Gastrocnemius medialis (tissue), 4 donors: ENCODE results near the gene SLC6A1. TPM values are rescaled to one million over a fixed set of nuclear protein-coding genes. Genes with fewer than 3 reads are reported as not detected.

Source experiments
- ATAC-seq, 2 donors: fragments of 150-250 bp; one replicate each; pipeline ENCODE4 v1.9.1; 2016
- DNase-seq, 2 donors: peaks; one replicate each; pipeline ENCODE4 v3.0.0-alpha.2; 2019
- H3K27ac ChIP-seq, 4 donors: fragments of 200-600 bp; sonication (generic); 1 replicate in 1 of 4; 2 replicates in 3 of 4; pipeline ENCODE4 v1.5.1; 2016 to 2018; ENCODE audit warnings: mild to moderate bottlenecking in 2 of 4, moderate library complexity in 1 of 4
- H3K27me3 ChIP-seq, 3 donors: fragments of 200-600 bp; sonication (generic) in 2 of 3; 1 replicate in 1 of 3; 2 replicates in 2 of 3; pipeline versions ENCODE4 v1.5.1 to v1.6.0; 2016 to 2019; ENCODE audit warnings: mild to moderate bottlenecking in 1 of 3, moderate library complexity in 1 of 3
- H3K36me3 ChIP-seq, 2 donors: fragments of 200-600 bp; sonication (generic) in 1 of 2; one replicate each; pipeline ENCODE4 v1.5.1; 2017 to 2018
- H3K4me1 ChIP-seq, 2 donors: fragments of 200-600 bp; sonication (generic) in 1 of 2; one replicate each; pipeline ENCODE4 v1.5.1; 2016 to 2017; ENCODE audit warnings: mild to moderate bottlenecking in 2 of 2
- H3K4me3 ChIP-seq, 4 donors: fragments of 200-600 bp; sonication (generic) in 3 of 4; 1 replicate in 1 of 4; 2 replicates in 3 of 4; pipeline ENCODE4 v1.5.1; 2016 to 2019; ENCODE audit warnings: mild to moderate bottlenecking in 2 of 4
- H3K9me3 ChIP-seq, 3 donors: fragments of 200-600 bp; sonication (generic) in 2 of 3; 1 replicate in 1 of 3; 2 replicates in 2 of 3; pipeline ENCODE4 v1.5.1; 2016 to 2019
- CTCF ChIP-seq, 5 experiments: fragments of 450-650 bp in 3 of 5; fragments of 200-600 bp in 2 of 5; sonication (generic) in 2 of 5; IDR thresholded peaks in 4 of 5; conservative IDR thresholded peaks in 1 of 5; 1 replicate in 4 of 5; 2 replicates in 1 of 5; pipeline ENCODE4 v1.5.1; 2016 to 2019; ENCODE audit warnings: antibody characterized with exemption in 5 of 5, mild to moderate bottlenecking in 3 of 5, moderate library complexity in 3 of 5
- POLR2A ChIP-seq, 2 donors: fragments of 450-650 bp; IDR thresholded peaks; one replicate each; pipeline ENCODE4 v1.6.1; 2017; ENCODE audit warnings: antibody characterized with exemption in 2 of 2, mild to moderate bottlenecking in 2 of 2, moderate library complexity in 2 of 2
- in situ Hi-C, 4 donors: fragments of 200-750 bp; cut with MboI; loops; one replicate each; pipeline versions ENCODE4 v1.15.0 to v1.8.0; 2017; ENCODE audit warnings: low sequenced_read_pairs in 4 of 4
- intact Hi-C: fragments of 100-400 bp; cut with DNase I; formaldehyde crosslinking; loops from one replicate; pipeline ENCODE4 v1.15.1; 2023; ENCODE audit warnings: low total_unique reads
- total RNA-seq, 4 donors: library from RNA; depleted of rRNA; stranded (reverse); fragments of >200 nt; gene quantifications; one replicate each; pipeline versions ENCODE4 v1.1.0 to v1.2.3, GENCODE V29; 2016

Gene SLC6A1
- total RNA-seq, 4 donors from 2014 or later, result 0.23 to 0.36 (median 0.31) TPM

- in situ Hi-C loops, result loop anchor here in 2 of 4 donors (10.0 to 25.0 kb wide), 2 partner anchors 98 to 705 kb away; no protein-coding TSS in a partner anchor
- no peak for TF ChIP-seq CTCF (IDR thresholded peaks at IDR 0.05 in 4 of 5, conservative IDR thresholded peaks at IDR 0.05 in 1 of 5)
- H3K4me3 ChIP-seq, result no peak overlapping the region
- peak; percentile 56 to 66 for DNase-seq
- H3K36me3 ChIP-seq, result no peaks in the 10 kb centered on the region
- peak; percentile 50 to 54 for ATAC-seq
- peak overlapping the region; percentile 61 to 73 (median 69) for H3K27ac ChIP-seq
- intact Hi-C loops, result no loop called here
- no peaks in the 10 kb centered on the region for H3K27me3 ChIP-seq
- no peaks in the 10 kb centered on the region for H3K9me3 ChIP-seq
- H3K4me1 ChIP-seq, result peaks cover 35 to 41% of the 10 kb centered on the region in 2 donors
Measured at GRCh38 chr3:10956986-10957385, 35.6 kb upstream of the SLC6A1 start.

- intact Hi-C loops, result no loop called here
- in situ Hi-C loops, result loop anchor here in 2 of 4 donors (10.0 to 25.0 kb wide), 2 partner anchors 97 to 704 kb away; no protein-coding TSS in a partner anchor
- TF ChIP-seq POLR2A (IDR thresholded peaks at IDR 0.05) (no peak), CTCF (IDR thresholded peaks at IDR 0.05 in 4 of 5, conservative IDR thresholded peaks at IDR 0.05 in 1 of 5) (no peak)
- ATAC-seq (peak; percentile 92 to 94), DNase-seq (peak; percentile 80 to 90)
- H3K4me3 ChIP-seq, result no peak overlapping the region
- H3K4me1 ChIP-seq, result peaks cover 35 to 41% of the 10 kb centered on the region in 2 donors
- no peaks in the 10 kb centered on the region for H3K36me3 ChIP-seq
- peak overlapping the region; percentile 61 to 73 (median 69) for H3K27ac ChIP-seq
- H3K9me3 ChIP-seq, result no peaks in the 10 kb centered on the region
- no peaks in the 10 kb centered on the region for H3K27me3 ChIP-seq
Measured at GRCh38 chr3:10957976-10958749, 34.4 kb upstream of the SLC6A1 start.

GRCh38 chr3:10960255-10960654 is 32.3 kb upstream of the SLC6A1 start:
- no peak overlapping the region for H3K27ac ChIP-seq
- intact Hi-C loops, result no loop called here
- no peaks in the 10 kb centered on the region for H3K36me3 ChIP-seq
- no peaks in the 10 kb centered on the region for H3K27me3 ChIP-seq
- DNase-seq (no peak), ATAC-seq (no peak)
- peaks cover 35 to 41% of the 10 kb centered on the region in 2 donors for H3K4me1 ChIP-seq
- H3K9me3 ChIP-seq, result no peaks in the 10 kb centered on the region
- TF ChIP-seq POLR2A (IDR thresholded peaks at IDR 0.05) (no peak), CTCF (IDR thresholded peaks at IDR 0.05 in 4 of 5, conservative IDR thresholded peaks at IDR 0.05 in 1 of 5) (no peak)
- in situ Hi-C loops, result loop anchor here in 1 of 4 donors (25.0 kb wide), 1 partner anchor 702 kb away; no protein-coding TSS in a partner anchor
- no peak overlapping the region for H3K4me3 ChIP-seq

- peaks cover 0 to 3% (median 0%) of the 10 kb centered on the region in 3 donors for H3K27me3 ChIP-seq
Measured at GRCh38 chr3:10961921-10962320, 30.6 kb upstream of the SLC6A1 start.

More at GRCh38 chr3:10961921-10962320, 30.6 kb upstream of the SLC6A1 start:
- intact Hi-C loops, result no loop called here
- in situ Hi-C loops, result loop anchor here in 1 of 4 donors (25.0 kb wide), 1 partner anchor 700 kb away; no protein-coding TSS in a partner anchor
- peaks cover 19 to 25% of the 10 kb centered on the region in 2 donors for H3K4me1 ChIP-seq
- H3K9me3 ChIP-seq, result no peaks in the 10 kb centered on the region
- no peak for DNase-seq
- TF ChIP-seq CTCF (IDR thresholded peaks at IDR 0.05 in 4 of 5, conservative IDR thresholded peaks at IDR 0.05 in 1 of 5), result no peak
- TF ChIP-seq POLR2A (IDR thresholded peaks at IDR 0.05), result no peak
- H3K27ac ChIP-seq, result no peak overlapping the region
- no peak overlapping the region for H3K4me3 ChIP-seq
- no peak for ATAC-seq
- no peaks in the 10 kb centered on the region for H3K36me3 ChIP-seq
